K562 (cell line): Measurements from ENCODE around the gene GUK1. TPM values are rescaled to one million over a fixed set of nuclear protein-coding genes. Genes with fewer than 3 reads are reported as not detected.

ENCODE experiments used
- CHD7 ChIP-seq: fragments of 200-600 bp; sonication (generic); IDR thresholded peaks from one replicate; pipeline ENCODE4 v1.6.1; 2012; ENCODE audit warnings: mild to moderate bottlenecking, low read depth, low read length, inconsistent platforms
- CREB3L1 ChIP-seq: fragments of 450-650 bp; IDR thresholded peaks from 2 replicates; pipeline ENCODE4 v1.6.1; 2014; ENCODE audit warnings: low read depth, mild to moderate bottlenecking, moderate library complexity, borderline replicate concordance
- EGR1 ChIP-seq: fragments of 450-650 bp; conservative IDR thresholded peaks from 2 replicates; pipeline ENCODE4 v1.6.1; 2017; ENCODE audit warnings: mild to moderate bottlenecking
- EP400 ChIP-seq: fragments of 450-650 bp; IDR thresholded peaks from 2 replicates; pipeline ENCODE4 v1.6.1; 2017; ENCODE audit warnings: antibody characterized with exemption, mild to moderate bottlenecking, moderate library complexity
- SRSF1 ChIP-seq: fragments of 200-400 bp; formaldehyde crosslinking; IDR thresholded peaks from 2 replicates; pipeline ENCODE4 v1.6.1; 2017; ENCODE audit warnings: mild to moderate bottlenecking, low read depth, low read length, moderate library complexity
- ZNF217 ChIP-seq: sonication (generic); formaldehyde crosslinking; IDR thresholded peaks from 2 replicates; pipeline ENCODE4 v1.8.0; 2022; ENCODE audit warnings: mild to moderate bottlenecking, missing genetic modification reagents
- ZNF354B ChIP-seq: fragments of 250-450 bp; sonication (Bioruptor Pico); IDR thresholded peaks from 2 replicates; pipeline ENCODE4 v1.4.0; 2020
- polyA plus RNA-seq, 8 experiments: library from polyadenylated mRNA; depleted of rRNA in 4 of 8; stranded (reverse) in 5 of 8; unstranded in 3 of 8; fragments of >200 nt; fragmentation: Nextera tagmentation in 2 of 8; fragmentation: Illumina TruSeq in 1 of 8; extraction: Ambion mirVana in 2 of 8; extraction: Trizol in 1 of 8; gene quantifications; 2 replicates each; pipeline versions ENCODE4 v1.2.1 to v1.2.3, GENCODE V29; 2011 to 2014; ENCODE audit warnings: inconsistent platforms in 1 of 8, missing spikeins in 1 of 8
- total RNA-seq, 7 experiments: library from RNA; depleted of rRNA in 6 of 7; stranded (reverse); fragments of >200 nt in 6 of 7; fragmentation: Illumina TruSeq in 2 of 7; extraction: Trizol in 2 of 7; gene quantifications; 2 replicates each; pipeline versions ENCODE4 v1.2.1 to v1.2.3, GENCODE V29; 2011 to 2021; ENCODE audit warnings: low replicate concordance in 1 of 7
- TF ChIP-seq, protein P1 (sequence below): sonication (generic); formaldehyde crosslinking; IDR thresholded peaks from 2 replicates; pipeline ENCODE4 v1.8.0; 2023; ENCODE audit warnings: missing genetic modification reagents, mild to moderate bottlenecking, borderline replicate concordance

Gene GUK1
- total and polyA plus RNA-seq, 9 of the 15 experiments (the other 6 are each of a cell fraction or from before 2014, with no cell fraction given), result 7.0 to 331 (median 132) TPM

DNA sequence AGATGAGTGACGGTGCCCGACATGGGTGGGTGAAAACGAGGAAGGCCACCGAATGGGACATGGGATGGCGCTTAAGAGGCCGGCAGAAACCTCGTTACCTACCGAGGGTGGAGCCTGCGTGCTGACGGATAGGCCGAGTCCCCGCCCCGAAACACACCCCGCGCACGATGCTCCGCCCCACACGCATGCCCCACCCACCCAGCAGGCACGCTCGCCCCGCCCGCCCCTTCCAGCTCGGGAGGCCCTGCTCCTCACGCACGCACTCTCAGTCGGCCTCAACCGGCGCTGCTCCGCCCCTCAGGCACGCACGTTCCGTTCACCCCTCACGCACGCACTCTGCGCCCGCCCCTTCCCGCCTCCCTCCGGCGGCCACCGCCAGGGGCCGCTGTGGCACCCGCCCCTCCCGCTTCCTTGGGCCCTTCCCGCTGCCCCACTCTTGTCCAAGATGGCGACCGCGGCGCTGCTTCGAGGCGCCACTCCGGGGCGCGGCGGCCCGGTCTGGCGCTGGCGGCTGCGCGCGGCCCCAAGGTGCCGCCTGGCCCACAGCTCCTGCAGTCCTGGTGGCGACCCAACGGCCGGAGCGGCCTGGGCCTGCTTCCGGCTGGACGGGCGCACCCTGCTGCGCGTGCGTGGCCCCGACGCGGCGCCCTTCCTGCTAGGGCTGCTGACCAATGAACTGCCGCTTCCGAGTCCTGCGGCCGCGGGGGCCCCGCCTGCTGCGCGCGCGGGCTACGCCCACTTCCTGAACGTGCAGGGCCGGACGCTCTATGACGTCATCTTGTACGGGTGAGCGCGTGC is 25.5 kb downstream of the GUK1 start, which contains the start of gene IBA57 (continued):
- TF ChIP-seq, protein P1, sequence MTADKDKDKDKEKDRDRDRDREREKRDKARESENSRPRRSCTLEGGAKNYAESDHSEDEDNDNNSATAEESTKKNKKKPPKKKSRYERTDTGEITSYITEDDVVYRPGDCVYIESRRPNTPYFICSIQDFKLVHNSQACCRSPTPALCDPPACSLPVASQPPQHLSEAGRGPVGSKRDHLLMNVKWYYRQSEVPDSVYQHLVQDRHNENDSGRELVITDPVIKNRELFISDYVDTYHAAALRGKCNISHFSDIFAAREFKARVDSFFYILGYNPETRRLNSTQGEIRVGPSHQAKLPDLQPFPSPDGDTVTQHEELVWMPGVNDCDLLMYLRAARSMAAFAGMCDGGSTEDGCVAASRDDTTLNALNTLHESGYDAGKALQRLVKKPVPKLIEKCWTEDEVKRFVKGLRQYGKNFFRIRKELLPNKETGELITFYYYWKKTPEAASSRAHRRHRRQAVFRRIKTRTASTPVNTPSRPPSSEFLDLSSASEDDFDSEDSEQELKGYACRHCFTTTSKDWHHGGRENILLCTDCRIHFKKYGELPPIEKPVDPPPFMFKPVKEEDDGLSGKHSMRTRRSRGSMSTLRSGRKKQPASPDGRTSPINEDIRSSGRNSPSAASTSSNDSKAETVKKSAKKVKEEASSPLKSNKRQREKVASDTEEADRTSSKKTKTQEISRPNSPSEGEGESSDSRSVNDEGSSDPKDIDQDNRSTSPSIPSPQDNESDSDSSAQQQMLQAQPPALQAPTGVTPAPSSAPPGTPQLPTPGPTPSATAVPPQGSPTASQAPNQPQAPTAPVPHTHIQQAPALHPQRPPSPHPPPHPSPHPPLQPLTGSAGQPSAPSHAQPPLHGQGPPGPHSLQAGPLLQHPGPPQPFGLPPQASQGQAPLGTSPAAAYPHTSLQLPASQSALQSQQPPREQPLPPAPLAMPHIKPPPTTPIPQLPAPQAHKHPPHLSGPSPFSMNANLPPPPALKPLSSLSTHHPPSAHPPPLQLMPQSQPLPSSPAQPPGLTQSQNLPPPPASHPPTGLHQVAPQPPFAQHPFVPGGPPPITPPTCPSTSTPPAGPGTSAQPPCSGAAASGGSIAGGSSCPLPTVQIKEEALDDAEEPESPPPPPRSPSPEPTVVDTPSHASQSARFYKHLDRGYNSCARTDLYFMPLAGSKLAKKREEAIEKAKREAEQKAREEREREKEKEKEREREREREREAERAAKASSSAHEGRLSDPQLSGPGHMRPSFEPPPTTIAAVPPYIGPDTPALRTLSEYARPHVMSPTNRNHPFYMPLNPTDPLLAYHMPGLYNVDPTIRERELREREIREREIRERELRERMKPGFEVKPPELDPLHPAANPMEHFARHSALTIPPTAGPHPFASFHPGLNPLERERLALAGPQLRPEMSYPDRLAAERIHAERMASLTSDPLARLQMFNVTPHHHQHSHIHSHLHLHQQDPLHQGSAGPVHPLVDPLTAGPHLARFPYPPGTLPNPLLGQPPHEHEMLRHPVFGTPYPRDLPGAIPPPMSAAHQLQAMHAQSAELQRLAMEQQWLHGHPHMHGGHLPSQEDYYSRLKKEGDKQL (CRISPR knock-in tag), result no peak
- TF ChIP-seq EP400, result peak; percentile 72
- TF ChIP-seq CREB3L1, result peak; percentile 98
- no peak for TF ChIP-seq SRSF1
- TF ChIP-seq EGR1, result peak; percentile 88
- TF ChIP-seq ZNF354B (CRISPR knock-in tag), result no peak
- TF ChIP-seq ZNF217 (CRISPR knock-in tag), result no peak
- TF ChIP-seq CHD7, result no peak
